ENCODE measurements around the gene LPCAT1.

The LPCAT1 gene

DNA sequence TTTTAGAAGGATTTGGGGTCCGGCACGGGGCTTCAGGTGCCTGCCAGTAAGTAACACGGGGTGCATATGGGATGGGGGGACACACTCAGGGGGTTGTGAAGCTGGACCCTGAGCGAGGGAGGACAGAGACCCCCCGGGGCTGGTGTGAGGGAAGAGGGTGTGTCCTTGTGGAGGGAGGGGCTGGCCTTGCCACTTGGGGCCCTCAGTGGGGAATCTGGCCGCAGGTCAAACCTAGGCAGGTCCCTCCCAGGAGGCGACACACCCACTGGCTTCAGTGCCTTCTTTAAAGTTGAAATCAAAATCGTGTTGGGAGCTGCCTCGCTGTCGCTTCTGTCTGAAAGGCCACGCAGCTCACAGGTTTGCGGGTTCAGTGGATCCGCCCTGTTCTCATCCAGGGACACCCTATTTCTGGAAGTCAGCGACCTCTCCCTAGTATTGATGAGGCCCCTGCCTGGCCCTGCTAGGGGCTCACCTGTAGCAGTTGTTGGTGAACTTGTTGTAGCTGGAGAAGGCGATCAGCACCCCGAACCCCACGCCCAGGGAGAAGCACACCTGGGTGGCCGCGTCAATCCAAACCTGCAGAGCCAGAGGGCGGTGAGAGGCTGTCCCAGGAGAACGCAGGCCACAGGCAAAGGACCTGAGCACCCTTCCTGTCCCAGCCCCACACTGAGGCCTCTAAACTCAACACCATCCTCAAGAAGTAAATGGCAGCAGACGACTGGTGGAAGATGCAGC is 108.0 kb downstream of the LPCAT1 start:
- H2AK5ac ChIP-seq (ENCODE audit: low read length), result no peak overlapping the region
- no peak overlapping the region for H3K18ac ChIP-seq (ENCODE audit: low read length)
- H4K8ac ChIP-seq (ENCODE audit: low read depth, low read length), result no peak overlapping the region
- H3K4me1 ChIP-seq (ENCODE audit: control insufficient read depth, low read depth, low read length), result no peaks in the 10 kb centered on the region
- no peak overlapping the region for H2BK5ac ChIP-seq (ENCODE audit: low read length)
- H3K4me3 ChIP-seq (ENCODE audit: low read length), result no peak overlapping the region
- no peak overlapping the region for H3K27ac ChIP-seq (ENCODE audit: low read depth, low read length)
- no peak overlapping the region for H3K23ac ChIP-seq (ENCODE audit: low read length)
- no peaks in the 10 kb centered on the region for H3K79me1 ChIP-seq (ENCODE audit: low read length)
- H3K56ac ChIP-seq (ENCODE audit: low read length), result no peak overlapping the region
- H3K4ac ChIP-seq (ENCODE audit: low read depth, low read length), result no peak overlapping the region
- no peaks in the 10 kb centered on the region for H3K79me2 ChIP-seq (ENCODE audit: control insufficient read depth, insufficient read depth, low read length)
- H4K5ac ChIP-seq (ENCODE audit: low read length), result no peak overlapping the region
- no peaks in the 10 kb centered on the region for H3K36me3 ChIP-seq (ENCODE audit: control insufficient read depth, insufficient read depth, low read length)
- no peak for DNase-seq
- no peak overlapping the region for H2BK120ac ChIP-seq (ENCODE audit: low read depth, low read length)
- no peak overlapping the region for H3K4me2 ChIP-seq (ENCODE audit: low read length)
- H2BK15ac ChIP-seq (replicated peaks; ENCODE audit: low read depth), result no peak overlapping the region
- no peaks in the 10 kb centered on the region for H3K27me3 ChIP-seq (ENCODE audit: insufficient read depth, low read length, poor library complexity)
- H3K9ac ChIP-seq (ENCODE audit: low read length), result no peak overlapping the region
- no CpG with 5 or more reads among the region's 22 CpGs for WGBS (ENCODE audit: extremely low coverage, insufficient coverage, low lambda C conversion rate)

DNA sequence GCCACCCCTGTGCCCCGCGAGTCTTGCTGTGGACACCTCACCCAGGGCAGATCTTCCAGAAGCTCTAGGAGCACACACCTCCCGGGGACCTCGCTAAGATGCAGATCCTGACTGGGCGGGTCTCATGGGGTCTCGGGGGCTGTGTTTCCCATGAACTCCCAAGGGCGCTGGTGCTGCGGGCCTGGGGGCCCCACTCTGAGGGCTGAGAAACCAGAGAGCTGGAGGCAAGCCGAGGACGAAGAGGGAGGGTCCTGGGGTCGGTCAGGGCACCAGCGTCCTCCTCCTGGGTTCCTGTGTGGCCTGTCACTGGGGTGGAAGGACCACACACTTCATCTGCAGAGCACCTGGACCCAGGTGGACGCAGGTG is 108.7 kb downstream of the LPCAT1 start:
- H3K18ac ChIP-seq (ENCODE audit: low read length), result no peak overlapping the region
- no peak overlapping the region for H2AK5ac ChIP-seq (ENCODE audit: low read length)
- H4K8ac ChIP-seq (ENCODE audit: low read depth, low read length), result no peak overlapping the region
- H2BK15ac ChIP-seq (replicated peaks; ENCODE audit: low read depth), result no peak overlapping the region
- DNase-seq, result no peak
- no peak overlapping the region for H3K23ac ChIP-seq (ENCODE audit: low read length)
- H3K27me3 ChIP-seq (ENCODE audit: insufficient read depth, low read length, poor library complexity), result no peaks in the 10 kb centered on the region
- H3K9ac ChIP-seq (ENCODE audit: low read length), result no peak overlapping the region
- no peak overlapping the region for H3K4me3 ChIP-seq (ENCODE audit: low read length)
- no peak overlapping the region for H3K27ac ChIP-seq (ENCODE audit: low read depth, low read length)
- H4K5ac ChIP-seq (ENCODE audit: low read length), result no peak overlapping the region
- no peaks in the 10 kb centered on the region for H3K36me3 ChIP-seq (ENCODE audit: control insufficient read depth, insufficient read depth, low read length)
- no peak overlapping the region for H2BK120ac ChIP-seq (ENCODE audit: low read depth, low read length)
- H3K4me2 ChIP-seq (ENCODE audit: low read length), result no peak overlapping the region
- WGBS (ENCODE audit: extremely low coverage, insufficient coverage, low lambda C conversion rate), result no CpG with 5 or more reads among the region's 13 CpGs
- H3K4me1 ChIP-seq (ENCODE audit: control insufficient read depth, low read depth, low read length), result no peaks in the 10 kb centered on the region
- no peak overlapping the region for H3K4ac ChIP-seq (ENCODE audit: low read depth, low read length)
- no peak overlapping the region for H3K56ac ChIP-seq (ENCODE audit: low read length)
- H3K79me1 ChIP-seq (ENCODE audit: low read length), result no peaks in the 10 kb centered on the region
- H3K79me2 ChIP-seq (ENCODE audit: control insufficient read depth, insufficient read depth, low read length), result no peaks in the 10 kb centered on the region
- H2BK5ac ChIP-seq (ENCODE audit: low read length), result no peak overlapping the region

DNA sequence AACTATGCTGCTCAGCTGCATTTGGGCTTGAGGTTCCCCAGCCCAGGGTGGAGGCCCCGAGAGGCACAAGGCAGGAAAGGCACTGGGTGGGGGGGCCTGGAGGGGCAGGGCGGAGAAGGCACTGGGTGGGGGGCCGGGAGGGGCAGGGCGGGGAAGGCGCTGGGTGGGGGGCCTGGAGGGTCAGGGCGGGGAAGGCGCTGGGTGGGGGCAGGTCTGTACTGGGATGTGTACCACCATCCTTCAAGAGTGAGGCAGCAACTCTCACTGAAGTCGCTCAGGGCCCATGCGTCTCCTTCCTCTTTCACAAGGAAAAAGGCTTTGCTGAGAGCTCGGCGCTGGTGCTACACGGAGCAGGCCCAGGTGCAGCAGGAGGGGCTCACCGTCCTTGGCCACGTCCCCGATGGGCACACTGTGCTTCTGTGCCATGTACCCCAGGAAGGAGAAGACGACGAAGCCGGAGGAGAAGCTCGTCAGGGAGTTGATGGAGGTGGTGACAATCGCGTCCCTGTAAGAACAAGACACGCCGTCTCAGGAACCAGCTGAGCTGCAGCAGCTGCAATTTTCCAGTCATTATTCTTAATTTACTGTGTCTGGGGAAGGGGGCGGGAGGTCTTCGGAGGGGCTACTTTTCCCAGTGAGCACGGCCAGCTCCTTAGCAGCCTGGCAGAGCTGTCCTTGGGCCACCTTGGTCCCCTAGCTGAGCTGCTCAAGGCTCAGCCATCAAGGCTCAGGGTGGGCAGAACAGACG is 109.3 kb downstream of the LPCAT1 start:
- Histone ChIP-seq H3K79me2 (ENCODE audit: control insufficient read depth, insufficient read depth, low read length) (no peaks in the 10 kb centered on the region), H2BK5ac (ENCODE audit: low read length) (no peak overlapping the region), H2AK5ac (ENCODE audit: low read length) (no peak overlapping the region), H3K4me2 (ENCODE audit: low read length) (no peak overlapping the region), H3K79me1 (ENCODE audit: low read length) (no peaks in the 10 kb centered on the region), H3K4ac (ENCODE audit: low read depth, low read length) (no peak overlapping the region), H4K5ac (ENCODE audit: low read length) (no peak overlapping the region), H2BK15ac (replicated peaks; ENCODE audit: low read depth) (no peak overlapping the region), H4K8ac (ENCODE audit: low read depth, low read length) (no peak overlapping the region), H3K36me3 (ENCODE audit: control insufficient read depth, insufficient read depth, low read length) (no peaks in the 10 kb centered on the region), H3K23ac (ENCODE audit: low read length) (no peak overlapping the region), H3K4me1 (ENCODE audit: control insufficient read depth, low read depth, low read length) (no peaks in the 10 kb centered on the region), H3K56ac (ENCODE audit: low read length) (no peak overlapping the region), H3K4me3 (ENCODE audit: low read length) (no peak overlapping the region), H3K9ac (ENCODE audit: low read length) (no peak overlapping the region), H3K27ac (ENCODE audit: low read depth, low read length) (no peak overlapping the region), H2BK120ac (ENCODE audit: low read depth, low read length) (no peak overlapping the region), H3K18ac (ENCODE audit: low read length) (no peak overlapping the region), H3K27me3 (ENCODE audit: insufficient read depth, low read length, poor library complexity) (no peaks in the 10 kb centered on the region)
- WGBS (ENCODE audit: extremely low coverage, insufficient coverage, low lambda C conversion rate), result no CpG with 5 or more reads among the region's 27 CpGs
- DNase-seq, result no peak

DNA sequence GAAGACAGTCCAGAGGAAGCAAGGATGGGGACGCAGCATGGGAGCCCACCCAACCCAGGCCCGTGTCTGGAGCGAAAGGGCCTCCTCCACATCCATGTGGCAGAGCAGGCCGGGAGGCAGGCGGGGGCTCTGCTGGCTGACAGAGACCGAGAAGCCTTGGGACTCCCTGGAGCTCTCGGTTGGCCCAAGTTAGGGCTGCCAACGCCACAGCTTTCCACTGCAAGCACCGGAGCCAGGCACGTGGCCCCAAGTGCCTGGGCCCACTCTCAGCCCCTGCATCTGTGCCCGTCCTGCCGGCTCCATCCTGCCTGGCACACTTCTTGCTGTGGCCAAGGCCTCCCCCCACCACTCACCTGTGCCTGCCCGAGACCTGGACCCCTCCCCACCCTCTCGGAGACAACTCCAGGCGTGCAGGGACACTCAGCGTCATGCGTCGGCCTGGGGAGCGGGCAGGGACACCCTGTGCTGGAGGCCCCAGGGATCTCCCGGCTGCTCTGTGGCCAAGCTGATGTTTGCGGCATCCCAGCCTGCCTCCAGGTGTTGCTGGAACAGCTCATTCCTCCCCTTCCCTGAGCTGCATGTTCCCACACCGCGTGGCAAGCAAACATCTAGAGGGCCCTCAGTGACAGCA is 110.0 kb downstream of the LPCAT1 start:
- no peak overlapping the region for H3K4me2 ChIP-seq (ENCODE audit: low read length)
- no peaks in the 10 kb centered on the region for H3K79me2 ChIP-seq (ENCODE audit: control insufficient read depth, insufficient read depth, low read length)
- no peaks in the 10 kb centered on the region for H3K4me1 ChIP-seq (ENCODE audit: control insufficient read depth, low read depth, low read length)
- H3K18ac ChIP-seq (ENCODE audit: low read length), result no peak overlapping the region
- DNase-seq, result no peak
- H3K79me1 ChIP-seq (ENCODE audit: low read length), result no peaks in the 10 kb centered on the region
- H4K5ac ChIP-seq (ENCODE audit: low read length), result no peak overlapping the region
- no peak overlapping the region for H2BK5ac ChIP-seq (ENCODE audit: low read length)
- H3K23ac ChIP-seq (ENCODE audit: low read length), result no peak overlapping the region
- no peak overlapping the region for H4K8ac ChIP-seq (ENCODE audit: low read depth, low read length)
- no peak overlapping the region for H3K56ac ChIP-seq (ENCODE audit: low read length)
- no CpG with 5 or more reads among the region's 23 CpGs for WGBS (ENCODE audit: extremely low coverage, insufficient coverage, low lambda C conversion rate)
- H3K9ac ChIP-seq (ENCODE audit: low read length), result no peak overlapping the region
- no peak overlapping the region for H2AK5ac ChIP-seq (ENCODE audit: low read length)
- H3K36me3 ChIP-seq (ENCODE audit: control insufficient read depth, insufficient read depth, low read length), result no peaks in the 10 kb centered on the region
- H2BK15ac ChIP-seq (replicated peaks; ENCODE audit: low read depth), result no peak overlapping the region
- H3K27ac ChIP-seq (ENCODE audit: low read depth, low read length), result no peak overlapping the region
- H3K27me3 ChIP-seq (ENCODE audit: insufficient read depth, low read length, poor library complexity), result no peaks in the 10 kb centered on the region
- H2BK120ac ChIP-seq (ENCODE audit: low read depth, low read length), result no peak overlapping the region
- H3K4me3 ChIP-seq (ENCODE audit: low read length), result no peak overlapping the region
- H3K4ac ChIP-seq (ENCODE audit: low read depth, low read length), result no peak overlapping the region

DNA sequence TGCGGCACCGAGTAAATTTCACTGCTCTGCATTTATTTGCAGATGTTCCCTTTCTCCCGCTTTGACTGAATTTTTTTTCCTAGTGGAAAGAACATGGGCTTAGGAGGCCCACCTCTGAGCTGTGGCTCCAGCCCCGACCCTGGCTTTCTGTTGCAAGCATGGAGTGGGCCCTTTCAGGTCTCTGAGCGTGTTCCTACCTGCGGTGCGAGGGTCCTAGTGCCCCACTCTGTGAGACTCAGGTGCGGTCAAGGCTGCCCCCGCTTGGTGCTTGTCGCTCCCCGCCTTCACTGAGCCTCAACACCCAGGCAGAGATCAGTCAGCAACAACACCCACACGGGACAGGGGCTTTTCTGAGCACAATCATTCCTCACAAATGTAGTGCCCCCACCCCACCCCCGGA is 110.5 kb downstream of the LPCAT1 start:
- Histone ChIP-seq H4K5ac (ENCODE audit: low read length) (no peak overlapping the region), H3K27ac (ENCODE audit: low read depth, low read length) (no peak overlapping the region), H4K8ac (ENCODE audit: low read depth, low read length) (no peak overlapping the region), H3K36me3 (ENCODE audit: control insufficient read depth, insufficient read depth, low read length) (no peaks in the 10 kb centered on the region), H2BK120ac (ENCODE audit: low read depth, low read length) (no peak overlapping the region), H3K23ac (ENCODE audit: low read length) (no peak overlapping the region), H3K79me1 (ENCODE audit: low read length) (no peaks in the 10 kb centered on the region), H3K4me3 (ENCODE audit: low read length) (no peak overlapping the region), H3K79me2 (ENCODE audit: control insufficient read depth, insufficient read depth, low read length) (no peaks in the 10 kb centered on the region), H3K18ac (ENCODE audit: low read length) (no peak overlapping the region), H2BK15ac (replicated peaks; ENCODE audit: low read depth) (no peak overlapping the region), H3K4me1 (ENCODE audit: control insufficient read depth, low read depth, low read length) (no peaks in the 10 kb centered on the region), H3K4me2 (ENCODE audit: low read length) (no peak overlapping the region), H3K27me3 (ENCODE audit: insufficient read depth, low read length, poor library complexity) (no peaks in the 10 kb centered on the region), H2AK5ac (ENCODE audit: low read length) (no peak overlapping the region), H3K9ac (ENCODE audit: low read length) (no peak overlapping the region), H3K56ac (ENCODE audit: low read length) (no peak overlapping the region), H2BK5ac (ENCODE audit: low read length) (no peak overlapping the region), H3K4ac (ENCODE audit: low read depth, low read length) (no peak overlapping the region)
- no peak for DNase-seq
- WGBS (ENCODE audit: extremely low coverage, insufficient coverage, low lambda C conversion rate), result no CpG with 5 or more reads among the region's 13 CpGs

Measured in mesendoderm (in vitro differentiated cells).